B cell (primary cell): ENCODE results near the gene ALKBH6. TPM values are rescaled to one million over a fixed set of nuclear protein-coding genes. Genes with fewer than 3 reads are reported as not detected.

ENCODE experiments used
- ATAC-seq: fragments of 200-7000 bp; cut with Tn5 transposase; one replicate; pipeline ENCODE4 v1.10.0; 2021; ENCODE audit warnings: low read depth, mild to moderate bottlenecking, moderate number of reproducible peaks, moderate library complexity
- CTCF ChIA-PET: fragments of 350-600 bp; sonication (Branson Sonifier 250); formaldehyde crosslinking; loops from one replicate; lab custom pipeline; 2021; ENCODE audit warnings: antibody characterized with exemption, inconsistent platforms; lab: Charles Lee
- POLR2A ChIA-PET: fragments of 350-600 bp; sonication (Branson Sonifier 250); formaldehyde crosslinking; loops from one replicate; lab custom pipeline; 2021; ENCODE audit warnings: antibody characterized with exemption; lab: Charles Lee
- DNase-seq: peaks from one replicate; pipeline ENCODE4 v3.0.0; 2013
- H2AFZ ChIP-seq: 2 replicates; pipeline ENCODE4 v1.6.1; 2012; ENCODE audit warnings: mild to moderate bottlenecking, low read depth, low read length; ENCODE audit not compliant: insufficient read depth, poor library complexity, severe bottlenecking
- H3K27ac ChIP-seq, 2 donors: 1 replicate in 1 of 2; 2 replicates in 1 of 2; pipeline ENCODE4 v1.5.1; 2012 to 2013; ENCODE audit warnings: low read length in 2 of 2, mild to moderate bottlenecking in 2 of 2, moderate library complexity in 1 of 2
- H3K27me3 ChIP-seq, 4 experiments: fragments of 200-600 bp in 1 of 4; sonication (generic) in 1 of 4; replicated peaks in 1 of 4; 1 replicate in 2 of 4; 2 replicates in 2 of 4; pipeline versions ENCODE4 v1.6.1 to v1.7.0; 2013 to 2016; ENCODE audit warnings: low read length in 3 of 4, mild to moderate bottlenecking in 2 of 4, mixed read lengths in 1 of 4, moderate library complexity in 1 of 4; ENCODE audit not compliant: insufficient read depth in 4 of 4, control insufficient read depth in 3 of 4; ENCODE audit errors: control extremely low read depth in 1 of 4
- H3K36me3 ChIP-seq, 2 experiments: replicated peaks in 1 of 2; 1 replicate in 1 of 2; 2 replicates in 1 of 2; pipeline versions ENCODE4 v1.6.1 to v1.7.1; 2013; ENCODE audit warnings: low read length in 1 of 2; ENCODE audit not compliant: insufficient read depth in 2 of 2, control insufficient read depth in 1 of 2; ENCODE audit errors: control extremely low read depth in 1 of 2, extremely low read depth in 1 of 2
- H3K4me1 ChIP-seq, 2 donors: fragments of 200-600 bp in 1 of 2; sonication (generic) in 1 of 2; 1 replicate in 1 of 2; 2 replicates in 1 of 2; pipeline versions ENCODE4 v1.5.1 to v1.6.1; 2013 to 2017; ENCODE audit warnings: low read length in 2 of 2; ENCODE audit not compliant: control insufficient read depth in 2 of 2, insufficient read depth in 2 of 2
- H3K4me2 ChIP-seq: replicated peaks from 2 replicates; pipeline ENCODE3; 2012; ENCODE audit warnings: mild to moderate bottlenecking, low read depth, low read length; ENCODE audit not compliant: poor library complexity, severe bottlenecking
- H3K4me3 ChIP-seq, 5 experiments: fragments of 200-600 bp in 1 of 5; sonication (generic) in 1 of 5; 1 replicate in 3 of 5; 2 replicates in 2 of 5; pipeline versions ENCODE4 v1.5.1 to v1.7.0; 2011 to 2016; ENCODE audit warnings: low read length in 4 of 5, mild to moderate bottlenecking in 4 of 5, low read depth in 2 of 5, control low read depth in 1 of 5, moderate library complexity in 1 of 5; ENCODE audit not compliant: insufficient read depth in 1 of 5; ENCODE audit errors: control extremely low read depth in 1 of 5, extremely low read depth in 1 of 5
- H3K79me2 ChIP-seq: fragments of 200-600 bp; sonication (generic); one replicate; pipeline ENCODE4 v1.6.0; 2016; ENCODE audit warnings: low read length; ENCODE audit not compliant: control insufficient read depth, insufficient read depth
- H3K9ac ChIP-seq: fragments of 200-600 bp; sonication (generic); 2 replicates; pipeline ENCODE4 v1.6.1; 2017; ENCODE audit warnings: mild to moderate bottlenecking, low read length, moderate library complexity
- H3K9me3 ChIP-seq, 3 donors: one replicate each; pipeline versions ENCODE4 v1.6.1 to v1.7.1; 2013; ENCODE audit warnings: low read length in 2 of 3; ENCODE audit not compliant: control insufficient read depth in 2 of 3, insufficient read depth in 1 of 3; ENCODE audit errors: control extremely low read depth in 1 of 3
- H4K20me1 ChIP-seq: 2 replicates; pipeline ENCODE4 v1.6.0; 2012; ENCODE audit warnings: mild to moderate bottlenecking, low read length; ENCODE audit not compliant: insufficient read depth, control insufficient read depth, poor library complexity, severe bottlenecking
- H3K27ac Mint-ChIP-seq: one replicate; pipeline ENCODE4 v1.8.0; 2021; ENCODE audit warnings: mixed read lengths
- H3K27me3 Mint-ChIP-seq: one replicate; pipeline ENCODE4 v1.8.0; 2021; ENCODE audit warnings: mixed read lengths
- H3K4me1 Mint-ChIP-seq: one replicate; pipeline ENCODE4 v1.8.0; 2021; ENCODE audit warnings: mixed read lengths
- H3K4me3 Mint-ChIP-seq: one replicate; pipeline ENCODE4 v1.8.0; 2021; ENCODE audit warnings: mixed read lengths
- H3K9me3 Mint-ChIP-seq: one replicate; pipeline ENCODE4 v1.8.0; 2022; ENCODE audit warnings: mixed read lengths; ENCODE audit not compliant: insufficient read depth
- EZH2 ChIP-seq: IDR thresholded peaks from 2 replicates; pipeline ENCODE4 v1.6.1; 2012; ENCODE audit warnings: borderline replicate concordance, low read depth, mild to moderate bottlenecking, moderate library complexity, low read length; ENCODE audit not compliant: insufficient read depth, poor library complexity, severe bottlenecking
- WGBS: methylation state at CpG from one replicate; pipeline ENCODE4 v1.1.5; 2013; ENCODE audit warnings: missing lambda C conversion rate; ENCODE audit not compliant: insufficient coverage; 5-methylcytosine and 5-hydroxymethylcytosine counted together
- intact Hi-C: fragments of 100-400 bp; cut with micrococcal nuclease; formaldehyde crosslinking; loops from one replicate; pipeline ENCODE4 v1.10.0; 2022
- polyA plus RNA-seq: library from polyadenylated mRNA; depleted of rRNA; stranded (reverse); fragments of >200 nt; gene quantifications from 2 replicates; pipeline ENCODE4 v1.2.3, GENCODE V29; 2012
- total RNA-seq, 2 donors: library from RNA; stranded (reverse); fragments of 120-200 nt in 1 of 2; gene quantifications; 1 replicate in 1 of 2; 2 replicates in 1 of 2; pipeline versions ENCODE4 v1.2.3 to v1.2.4, GENCODE V29; 2013 to 2022
- TF ChIP-seq, protein P1 (sequence below): fragments of 200-600 bp; IDR thresholded peaks from one replicate; pipeline ENCODE4 v1.8.0; 2022; ENCODE audit warnings: antibody characterized with exemption, mild to moderate bottlenecking

Gene ALKBH6
- total and polyA plus RNA-seq, 2 donors (not counting 1 experiment from before 2014, with no cell fraction given), result 54.5 to 56.5 TPM

DNA sequence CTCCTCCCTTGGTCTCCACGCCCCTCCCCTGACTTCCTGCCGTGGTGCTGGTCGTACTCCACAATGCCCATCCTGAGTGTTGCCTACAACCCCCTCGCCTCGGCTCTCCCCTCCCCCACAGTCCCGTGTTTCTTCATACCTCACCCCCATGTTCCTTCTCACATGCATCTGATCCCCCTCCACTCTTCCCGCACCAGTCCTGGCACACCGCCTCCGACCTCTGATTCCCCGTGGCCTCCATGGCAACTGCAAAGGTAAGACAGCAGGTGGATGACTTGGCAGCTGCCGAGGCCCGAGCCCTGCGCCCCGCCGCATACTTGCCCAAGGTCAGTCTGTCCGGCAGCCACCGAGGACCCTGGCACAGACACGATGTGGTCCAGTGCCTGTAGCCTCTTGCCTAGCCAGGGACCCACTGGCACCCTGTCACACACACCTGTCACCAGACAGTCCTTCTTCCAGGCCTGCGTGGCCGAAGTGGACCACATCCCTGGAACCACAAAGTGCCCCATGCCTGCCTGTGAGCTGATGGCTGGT, 35.1 kb downstream of the ALKBH6 start:
- ChIA-PET CTCF (no interaction called here), POLR2A (no interaction called here)
- H3K79me2 ChIP-seq, result no peaks in the 10 kb centered on the region
- DNase-seq, result no peak
- H4K20me1 ChIP-seq, result no peaks in the 10 kb centered on the region
- no peaks in the 10 kb centered on the region for H3K4me1 ChIP-seq
- H3K27me3 Mint-ChIP-seq, result peaks cover 45% of the 10 kb centered on the region
- 62% methylated on average over 20 of the region's 20 CpGs for WGBS
- no peaks in the 10 kb centered on the region for H3K9me3 Mint-ChIP-seq
- H3K4me1 Mint-ChIP-seq, result no peaks in the 10 kb centered on the region
- H3K4me3 ChIP-seq, result no peak overlapping the region
- H3K4me3 Mint-ChIP-seq, result no peak overlapping the region
- no peak overlapping the region for H3K27ac Mint-ChIP-seq
- H3K36me3 ChIP-seq, result no peaks in the 10 kb centered on the region
- ATAC-seq, result no peak
- H3K4me2 ChIP-seq, result no peak overlapping the region
- H3K9ac ChIP-seq, result no peak overlapping the region
- peaks cover 0 to 17% (median 0%) of the 10 kb centered on the region in 4 experiments for H3K27me3 ChIP-seq
- H2AFZ ChIP-seq, result no peak overlapping the region
- TF ChIP-seq, protein P1, sequence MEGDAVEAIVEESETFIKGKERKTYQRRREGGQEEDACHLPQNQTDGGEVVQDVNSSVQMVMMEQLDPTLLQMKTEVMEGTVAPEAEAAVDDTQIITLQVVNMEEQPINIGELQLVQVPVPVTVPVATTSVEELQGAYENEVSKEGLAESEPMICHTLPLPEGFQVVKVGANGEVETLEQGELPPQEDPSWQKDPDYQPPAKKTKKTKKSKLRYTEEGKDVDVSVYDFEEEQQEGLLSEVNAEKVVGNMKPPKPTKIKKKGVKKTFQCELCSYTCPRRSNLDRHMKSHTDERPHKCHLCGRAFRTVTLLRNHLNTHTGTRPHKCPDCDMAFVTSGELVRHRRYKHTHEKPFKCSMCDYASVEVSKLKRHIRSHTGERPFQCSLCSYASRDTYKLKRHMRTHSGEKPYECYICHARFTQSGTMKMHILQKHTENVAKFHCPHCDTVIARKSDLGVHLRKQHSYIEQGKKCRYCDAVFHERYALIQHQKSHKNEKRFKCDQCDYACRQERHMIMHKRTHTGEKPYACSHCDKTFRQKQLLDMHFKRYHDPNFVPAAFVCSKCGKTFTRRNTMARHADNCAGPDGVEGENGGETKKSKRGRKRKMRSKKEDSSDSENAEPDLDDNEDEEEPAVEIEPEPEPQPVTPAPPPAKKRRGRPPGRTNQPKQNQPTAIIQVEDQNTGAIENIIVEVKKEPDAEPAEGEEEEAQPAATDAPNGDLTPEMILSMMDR, result no peak
- TF ChIP-seq EZH2, result no peak
- H3K9me3 ChIP-seq, result no peaks in the 10 kb centered on the region
- intact Hi-C loops, result no loop called here
- no peak overlapping the region for H3K27ac ChIP-seq

DNA sequence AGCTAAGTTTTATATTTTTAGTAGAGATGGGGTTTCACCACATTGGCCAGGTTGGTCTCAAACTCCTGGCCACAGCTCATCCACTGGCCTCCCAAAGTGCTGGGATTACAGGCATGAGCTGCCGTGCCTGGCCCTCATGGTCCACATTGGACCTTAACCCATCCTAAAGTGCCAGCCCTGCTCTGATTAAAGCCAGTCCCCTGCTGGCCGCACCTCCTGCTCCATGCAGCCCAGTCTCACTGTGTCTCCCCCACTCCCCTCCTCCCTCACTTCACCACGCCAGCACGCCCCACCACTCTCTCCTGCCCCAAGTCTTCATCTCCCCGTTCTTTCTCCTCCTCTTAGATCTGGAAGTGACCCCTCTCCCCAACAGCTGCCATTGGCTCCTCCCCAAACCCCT, 35.7 kb downstream of the ALKBH6 start:
- Histone ChIP-seq H3K36me3 (no peaks in the 10 kb centered on the region), H3K27ac (no peak overlapping the region), H3K4me3 (no peak overlapping the region), H3K27me3 (peaks cover 0 to 14% (median 0%) of the 10 kb centered on the region in 4 experiments), H3K9me3 (no peaks in the 10 kb centered on the region), H4K20me1 (no peaks in the 10 kb centered on the region), H2AFZ (no peak overlapping the region), H3K9ac (no peak overlapping the region), H3K79me2 (no peaks in the 10 kb centered on the region), H3K4me2 (no peak overlapping the region), H3K4me1 (no peaks in the 10 kb centered on the region)
- ChIA-PET CTCF (no interaction called here), POLR2A (no interaction called here)
- WGBS, result 61% methylated on average over 5 of the region's 5 CpGs
- DNase-seq (no peak), ATAC-seq (no peak)
- peaks cover 40% of the 10 kb centered on the region for H3K27me3 Mint-ChIP-seq
- no peaks in the 10 kb centered on the region for H3K4me1 Mint-ChIP-seq
- intact Hi-C loops, result no loop called here
- no peak overlapping the region for H3K27ac Mint-ChIP-seq
- no peaks in the 10 kb centered on the region for H3K9me3 Mint-ChIP-seq
- H3K4me3 Mint-ChIP-seq, result no peak overlapping the region
- TF ChIP-seq, protein P1, result no peak
- TF ChIP-seq EZH2, result no peak
